Measurements from ENCODE around the gene DHRS4.

DNA sequence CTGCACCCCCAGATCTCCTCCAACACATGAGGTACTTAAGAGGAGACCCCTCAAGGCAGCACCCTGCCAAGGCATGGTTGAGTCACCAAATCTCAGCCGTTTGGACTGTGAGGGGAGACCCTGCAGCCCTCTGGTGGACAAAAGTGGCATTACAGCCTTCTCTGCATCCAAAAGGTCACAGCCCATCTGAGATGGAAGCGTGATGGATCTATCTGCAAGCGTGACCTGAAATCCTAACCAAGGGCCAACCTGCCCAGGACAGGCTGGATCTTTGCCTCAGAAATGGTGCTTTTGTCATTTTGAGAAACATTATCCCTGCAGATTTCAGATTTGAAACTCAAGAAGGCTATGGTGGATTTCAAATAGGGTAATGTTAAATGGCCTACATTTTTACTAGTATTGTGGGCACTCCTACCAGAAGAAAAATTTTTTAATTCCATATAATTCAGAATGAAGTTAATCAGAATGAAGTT lies 23.7 kb upstream of the DHRS4 start:
- TF ChIP-seq EZH2 (IDR thresholded peaks at IDR 0.05; ENCODE audit: insufficient read depth, poor library complexity, severe bottlenecking): no peak
- TF ChIP-seq EZH2phosphoT487 (IDR thresholded peaks at IDR 0.05; ENCODE audit: insufficient read depth, low read depth): no peak
